NK-92 treated with Interleukin-12 subunit alpha and Interleukin-12 subunit beta, amount 100 ng/mL, for 24 hours (cell line): ENCODE results near the gene OR1D2.
"Not testable (repeated sequence)": the region's sequence is repeated elsewhere in the genome, so short reads cannot be mapped to it uniquely, and the experiment has no call there.

ENCODE experiments used
- DNase-seq: peaks from one replicate; lab custom pipeline; 2025; lab: John Stamatoyannopoulos, UW

Gene OR1D2

GRCh38 chr17:3104322-3104721 is at the start of gene OR1D2:
Gene OR1D2, minus strand, starts transcription at chr17:3104422. Its CDS starts 11,426 bp downstream, at chr17:3092996.
- no peak for DNase-seq

- not testable (repeated sequence) for DNase-seq
Measured at GRCh38 chr17:3137494-3137893, 33.3 kb upstream of the OR1D2 start.

GRCh38 chr17:3127451-3127850 is 23.2 kb upstream of the OR1D2 start, which contains the start of gene OR1G1:
Gene OR1G1, minus strand, starts transcription at chr17:3127551. Its CDS starts 0 bp downstream, at chr17:3127551.
- no peak for DNase-seq

GRCh38 chr17:3073850-3074249 is 30.4 kb downstream of the OR1D2 start:
- DNase-seq: not testable (repeated sequence)

- DNase-seq: not testable (repeated sequence)
Measured at GRCh38 chr17:3065192-3065591, 39.0 kb downstream of the OR1D2 start.

- DNase-seq: not testable (repeated sequence)
Measured at GRCh38 chr17:3063507-3063906, 40.7 kb downstream of the OR1D2 start, which contains the start of gene OR1D5. Gene OR1D5, minus strand, starts transcription at chr17:3063607. Its CDS starts 0 bp downstream, at chr17:3063607.

GRCh38 chr17:3062824-3063377 is 41.3 kb downstream of the OR1D2 start:
- not testable (repeated sequence) for DNase-seq

- not testable (repeated sequence) for DNase-seq
Measured at GRCh38 chr17:3054868-3055267, 49.4 kb downstream of the OR1D2 start.

GRCh38 chr17:3049705-3050295 is 54.4 kb downstream of the OR1D2 start:
- DNase-seq: no peak

- DNase-seq: no peak
Measured at GRCh38 chr17:3048727-3049471, 55.3 kb downstream of the OR1D2 start.

- no peak for DNase-seq
Measured at GRCh38 chr17:3046753-3047152, 57.5 kb downstream of the OR1D2 start.

GRCh38 chr17:3043737-3044365 is 60.4 kb downstream of the OR1D2 start:
- DNase-seq: no peak

GRCh38 chr17:3040882-3041281 is 63.3 kb downstream of the OR1D2 start:
- DNase-seq: no peak

- DNase-seq: no peak
Measured at GRCh38 chr17:3039736-3040135, 64.5 kb downstream of the OR1D2 start.

- DNase-seq: no peak
Measured at GRCh38 chr17:3038941-3039340, 65.3 kb downstream of the OR1D2 start.
